Pericardium fibroblast (primary cell): ENCODE measurements around the gene PRRG4. TPM values are rescaled to one million over a fixed set of nuclear protein-coding genes. Genes with fewer than 3 reads are reported as not detected.

ENCODE experiments used
- total RNA-seq: library from RNA; depleted of rRNA; stranded (reverse); fragments of >200 nt; gene quantifications from 2 replicates; pipeline ENCODE4 v1.2.3, GENCODE V29; 2015

The PRRG4 gene
- total RNA-seq: not detected in 2 replicates

GRCh38 chr11:32829680-32830412 is at the start of gene PRRG4:
Gene PRRG4 (plus strand): TSS chr11:32829927. CDS start chr11:32830530, 603 bp downstream.

GRCh38 chr11:32794439-32794838 is 35.3 kb upstream of the PRRG4 start, which contains the start of gene CCDC73:
Gene CCDC73 (minus strand): TSS chr11:32794662. CDS start chr11:32760243, 34,419 bp downstream.

GRCh38 chr11:32892355-32893092 is 62.8 kb downstream of the PRRG4 start, which contains the start of gene QSER1:
Gene QSER1 (plus strand): TSS chr11:32892811. CDS start chr11:32893126, 315 bp downstream.

Other genes with a start within 250 kb of the PRRG4 start
- gene EIF3M, start 246.1 kb upstream of the PRRG4 start, total RNA-seq: 525 and 658 TPM in 2 replicates
- gene CCDC73, start 35.3 kb upstream of the PRRG4 start, total RNA-seq: not detected in 2 replicates
- 10.5 and 14.0 TPM in 2 replicates for gene QSER1, start 62.9 kb downstream of the PRRG4 start, total RNA-seq
- 0.93 and 4.7 TPM in 2 replicates for gene DEPDC7, start 186.0 kb downstream of the PRRG4 start, total RNA-seq
- gene TCP11L1, start 209.6 kb downstream of the PRRG4 start, total RNA-seq: 11.6 and 19.7 TPM in 2 replicates